Measurements from ENCODE around the gene PBRM1. TPM values are rescaled to one million over a fixed set of nuclear protein-coding genes. Genes with fewer than 3 reads are reported as not detected.

The PBRM1 gene
- total and polyA plus RNA-seq, 7 donors = 8.4 to 94.2 (median 82.8) TPM

DNA sequence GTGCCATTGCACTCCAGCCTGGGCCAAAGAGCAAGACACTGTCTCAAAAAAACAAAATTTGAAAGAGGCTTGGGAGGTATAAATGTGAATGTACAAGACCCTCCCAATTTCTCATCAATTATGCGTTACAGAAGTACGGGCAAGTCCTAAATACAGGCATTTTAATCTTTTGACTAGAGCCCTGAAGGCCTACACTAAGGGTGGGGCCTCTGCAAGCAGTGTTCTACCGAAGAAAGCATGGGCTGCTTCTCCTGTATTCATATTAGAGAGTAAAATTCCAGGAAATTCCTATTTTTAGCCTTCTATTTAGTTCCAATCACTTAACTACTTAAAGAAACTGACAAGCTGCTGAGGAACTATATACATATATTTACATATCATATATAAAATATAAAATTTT, 25.7 kb downstream of the PBRM1 start:
- 63 to 94% methylated on average over 3 of the region's 3 CpGs for WGBS, 2 donors
- H3K27ac ChIP-seq = no peak overlapping the region
- TF ChIP-seq CTCF (IDR thresholded peaks at IDR 0.05) (no peak), POLR2A (IDR thresholded peaks at IDR 0.05) (no peak), POLR2AphosphoS5 (IDR thresholded peaks at IDR 0.05) (no peak), EP300 (IDR thresholded peaks at IDR 0.05) (no peak)
- H3K9me3 ChIP-seq = no peaks in the 10 kb centered on the region
- no peaks in the 10 kb centered on the region for H3K4me1 ChIP-seq
- no peaks in the 10 kb centered on the region for H3K27me3 ChIP-seq
- H3K4me3 ChIP-seq = no peak overlapping the region
- DNase-seq = no peak
- peaks cover 27 to 88% (median 42%) of the 10 kb centered on the region in 4 donors for H3K36me3 ChIP-seq
- intact Hi-C loops (cut with DNase I) = no loop called here

GRCh38 chr3:52655895-52656294, 29.8 kb downstream of the PBRM1 start:
- DNase-seq = no peak
- Histone ChIP-seq H3K4me3 (no peak overlapping the region), H3K4me1 (no peaks in the 10 kb centered on the region), H3K27ac (no peak overlapping the region), H3K36me3 (peaks cover 25 to 100% (median 48%) of the 10 kb centered on the region in 4 donors), H3K27me3 (no peaks in the 10 kb centered on the region), H3K9me3 (no peaks in the 10 kb centered on the region)
- intact Hi-C loops (cut with DNase I) = no loop called here
- no peak for TF ChIP-seq CTCF (IDR thresholded peaks at IDR 0.05)
- no peak for TF ChIP-seq POLR2AphosphoS5 (IDR thresholded peaks at IDR 0.05)
- no peak for TF ChIP-seq POLR2A (IDR thresholded peaks at IDR 0.05)
- TF ChIP-seq EP300 (IDR thresholded peaks at IDR 0.05) = no peak
- WGBS, 2 donors = 91 to 96% methylated on average over 3 of the region's 3 CpGs

DNA sequence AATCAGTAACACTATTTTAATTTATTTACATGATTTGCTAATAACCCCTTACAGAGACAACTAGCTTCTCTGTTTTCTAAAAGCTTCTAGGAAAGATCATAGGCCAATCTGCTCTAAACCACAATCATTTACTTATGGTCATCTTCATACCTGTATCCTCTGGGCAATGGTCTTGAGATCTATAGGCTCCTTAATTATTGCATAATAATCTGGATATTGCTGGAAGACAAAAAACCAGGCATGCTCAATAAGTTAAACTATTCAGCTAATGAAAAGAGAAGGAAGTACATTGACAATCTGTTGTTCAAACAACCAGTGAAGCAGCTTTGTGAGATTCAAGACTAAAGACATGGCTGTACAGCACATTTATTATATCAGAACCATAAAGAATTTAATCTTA, 34.1 kb downstream of the PBRM1 start:
- H3K27ac ChIP-seq = no peak overlapping the region
- H3K9me3 ChIP-seq = no peaks in the 10 kb centered on the region
- DNase-seq = no peak
- H3K4me3 ChIP-seq = no peak overlapping the region
- H3K36me3 ChIP-seq = peaks cover 18 to 98% (median 55%) of the 10 kb centered on the region in 4 donors
- no peaks in the 10 kb centered on the region for H3K4me1 ChIP-seq
- H3K27me3 ChIP-seq = no peaks in the 10 kb centered on the region
- no peak for TF ChIP-seq CTCF (IDR thresholded peaks at IDR 0.05)
- TF ChIP-seq EP300 (IDR thresholded peaks at IDR 0.05) = no peak
- TF ChIP-seq POLR2A (IDR thresholded peaks at IDR 0.05) = no peak
- TF ChIP-seq POLR2AphosphoS5 (IDR thresholded peaks at IDR 0.05) = no peak
- intact Hi-C loops (cut with DNase I) = no loop called here

DNA sequence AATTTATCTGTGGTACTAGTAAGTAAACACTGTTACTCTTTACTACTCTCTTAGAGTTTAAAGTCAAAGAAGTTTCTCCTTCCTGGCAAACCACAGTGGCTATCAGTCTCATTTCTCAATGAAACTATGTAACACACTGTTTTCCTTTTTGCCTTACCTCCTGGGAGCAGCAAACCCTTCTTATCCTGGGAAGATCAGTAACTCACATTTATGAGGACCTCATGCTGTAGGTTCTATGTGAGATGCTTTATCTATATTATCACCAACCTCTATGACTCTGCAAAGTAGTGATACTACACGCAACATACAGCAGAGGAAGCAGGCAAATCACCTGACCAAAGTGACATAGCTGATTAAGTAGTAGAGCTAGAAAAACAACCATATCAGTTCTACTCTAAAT, 35.3 kb downstream of the PBRM1 start:
- WGBS, 2 donors = 95 to 98% methylated on average over 1 of the region's 1 CpG
- intact Hi-C loops (cut with DNase I) = no loop called here
- no peak for TF ChIP-seq CTCF (IDR thresholded peaks at IDR 0.05)
- TF ChIP-seq POLR2A (IDR thresholded peaks at IDR 0.05) = no peak
- TF ChIP-seq EP300 (IDR thresholded peaks at IDR 0.05) = no peak
- no peak for TF ChIP-seq POLR2AphosphoS5 (IDR thresholded peaks at IDR 0.05)
- H3K9me3 ChIP-seq = no peaks in the 10 kb centered on the region
- no peak for DNase-seq
- H3K36me3 ChIP-seq = peaks cover 12 to 96% (median 45%) of the 10 kb centered on the region in 4 donors
- H3K4me3 ChIP-seq = no peak overlapping the region
- H3K4me1 ChIP-seq = no peaks in the 10 kb centered on the region
- peak overlapping the region in 1 of 4 donors; percentile 23 for H3K27ac ChIP-seq
- H3K27me3 ChIP-seq = no peaks in the 10 kb centered on the region
